ENCODE data around the gene RTBDN. TPM values are rescaled to one million over a fixed set of nuclear protein-coding genes. Genes with fewer than 3 reads are reported as not detected.

The RTBDN gene
- total RNA-seq: not detected

DNA sequence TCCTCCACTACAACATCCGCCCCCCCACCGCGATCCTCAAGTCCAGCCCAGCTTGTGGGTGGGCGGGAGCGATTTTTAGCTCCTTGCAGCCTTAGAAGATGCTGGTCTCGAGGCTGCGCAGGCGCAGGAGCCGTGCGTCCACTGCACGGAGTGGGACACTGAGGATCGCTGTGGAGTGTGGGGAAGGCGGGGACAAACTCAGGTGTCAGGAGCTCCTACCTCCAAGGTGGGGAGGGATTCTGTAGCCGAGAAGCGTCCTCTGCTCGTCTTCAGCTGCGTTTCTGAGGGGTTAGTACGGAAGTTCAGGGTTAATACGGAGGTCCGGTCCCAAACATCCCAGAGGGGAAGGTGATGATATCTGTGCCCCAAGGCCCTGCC lies at the start of gene RTBDN:
Gene RTBDN, minus strand, starts transcription at position 14 of the 378 bp plus-strand sequence. CDS start 4,600 bp downstream, outside the sequence.
- Mint-ChIP-seq H3K4me3 (peak within 1 kb of the TSS; percentile 42), H3K9me3 (no peaks in the 10 kb centered on the region), H3K36me3 (no peaks in the 10 kb centered on the region), H3K4me1 (ENCODE audit: low read depth) (peaks cover 25% of the 10 kb centered on the region), H3K27me3 (peaks cover 71% of the 10 kb centered on the region), H3K27ac (no peak within 1 kb of the TSS)
- ChIA-PET CTCF (interaction anchor here (0.9 to 1.5 kb wide), 4 partner anchors 10 to 72 kb away, joined by 3 to 6 read pairs (median 4); partner anchors contain the start of gene RNASEH2A), POLR2A (interaction anchor here (1.0 kb wide), 1 partner anchor 39 kb away, joined by 5 read pairs; no protein-coding TSS in a partner anchor)
- intact Hi-C loops (cut with micrococcal nuclease): no loop called here
- no peak for DNase-seq

DNA sequence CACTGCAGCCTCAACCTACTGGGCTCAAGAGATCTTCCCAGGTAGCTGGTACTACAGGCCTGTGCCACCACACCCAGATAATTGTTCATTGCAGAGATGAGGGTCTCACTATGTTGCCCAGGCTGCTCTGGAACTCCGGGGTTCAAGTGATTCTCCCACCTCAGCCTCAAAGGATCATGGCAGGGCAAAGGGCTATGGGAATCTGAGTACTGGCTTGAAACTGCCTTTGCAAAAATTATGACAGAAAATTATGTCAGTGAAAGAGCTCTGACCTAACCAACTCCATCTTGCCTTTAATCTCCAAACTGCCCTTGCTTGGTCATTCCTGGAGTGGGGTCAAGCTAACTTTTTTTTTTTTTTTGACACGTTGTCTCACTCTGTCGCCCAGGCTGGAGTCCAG lies 48.2 kb upstream of the RTBDN start:
- H3K9me3 Mint-ChIP-seq: peaks cover 9% of the 10 kb centered on the region

DNA sequence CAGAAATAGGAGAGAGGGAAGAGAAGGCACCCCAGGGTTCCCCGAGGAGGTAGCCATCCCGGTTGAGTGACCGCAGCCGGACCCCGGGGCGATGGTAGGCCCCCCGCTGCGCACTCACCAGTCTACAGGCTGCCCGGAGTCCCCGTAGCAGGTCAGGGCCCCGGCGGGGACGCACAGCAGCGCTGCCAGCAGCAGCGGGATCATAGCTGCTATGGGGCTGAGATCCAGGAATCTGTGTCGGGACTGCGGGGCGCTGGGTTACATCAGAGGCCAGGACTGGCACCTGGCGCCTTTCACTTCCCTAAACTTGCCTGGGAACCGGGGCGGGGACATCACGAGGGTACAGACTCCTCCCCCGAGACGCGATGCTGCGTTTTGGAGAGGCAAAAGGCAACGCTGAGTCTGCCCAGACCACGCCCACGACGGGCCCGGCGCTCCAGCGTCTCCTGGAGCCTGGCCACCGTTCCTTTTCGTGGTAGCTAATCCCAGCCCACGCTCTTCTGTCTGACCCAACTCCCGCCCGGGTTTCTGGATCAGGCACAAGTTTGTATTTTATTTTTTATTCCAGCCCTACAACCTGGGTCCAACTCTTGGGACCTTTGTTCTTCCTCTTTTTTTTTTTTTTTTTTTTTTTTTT lies 46.9 kb upstream of the RTBDN start, which contains the start of gene DNASE2:
Gene DNASE2, minus strand, starts transcription at position 278 of the 637 bp plus-strand sequence. Its CDS starts 74 bp downstream, at position 204.
- CTCF ChIA-PET: interaction anchor here (0.5 to 2.1 kb wide), 3 partner anchors 10 to 120 kb away, joined by 5 to 13 read pairs (median 6); partner anchors contain the start of gene GCDH
- Mint-ChIP-seq H3K4me3 (peak within 1 kb of the TSS; percentile 89), H3K27ac (peak within 1 kb of the TSS; percentile 86), H3K9me3 (peaks cover 9% of the 10 kb centered on the region), H3K36me3 (peaks cover 12% of the 10 kb centered on the region), H3K4me1 (ENCODE audit: low read depth) (peaks cover 24% of the 10 kb centered on the region), H3K27me3 (no peaks in the 10 kb centered on the region)
- POLR2A ChIA-PET: interaction anchor here (0.8 to 1.5 kb wide), 3 partner anchors 9 to 52 kb away, joined by 3 to 4 read pairs (median 3); partner anchors contain the start of genes FARSA and GCDH
- DNase-seq: peak; percentile 96
- intact Hi-C loops (cut with micrococcal nuclease): no loop called here

More for the DNA sequence above, 48.2 kb upstream of the RTBDN start:
- intact Hi-C loops (cut with micrococcal nuclease): no loop called here
- no peak for DNase-seq
- Mint-ChIP-seq H3K36me3 (peaks cover 12% of the 10 kb centered on the region), H3K27ac (no peak overlapping the region), H3K27me3 (no peaks in the 10 kb centered on the region), H3K4me1 (ENCODE audit: low read depth) (peaks cover 27% of the 10 kb centered on the region), H3K4me3 (peak overlapping the region; percentile 89)
- ChIA-PET CTCF (interaction anchor here (0.6 to 2.1 kb wide), 10 partner anchors 8 to 126 kb away, joined by 3 to 10 read pairs (median 3); partner anchors contain the start of gene GCDH), POLR2A (interaction anchor here (0.6 to 1.5 kb wide), 3 partner anchors 8 to 37 kb away, joined by 3 to 4 read pairs (median 3); partner anchors contain the start of gene GCDH)

- no peaks in the 10 kb centered on the region for H3K27me3 Mint-ChIP-seq
- ChIA-PET POLR2A (interaction anchor here (0.8 kb wide), 1 partner anchor 10 kb away, joined by 3 read pairs; the partner anchor contains the start of gene GCDH), CTCF (interaction anchor here (0.5 to 2.1 kb wide), 4 partner anchors 10 to 120 kb away, joined by 3 to 13 read pairs (median 6); partner anchors contain the start of gene GCDH)
- H3K4me1 Mint-ChIP-seq (ENCODE audit: low read depth): peaks cover 23% of the 10 kb centered on the region
- H3K9me3 Mint-ChIP-seq: peaks cover 9% of the 10 kb centered on the region
- H3K36me3 Mint-ChIP-seq: peaks cover 12% of the 10 kb centered on the region
- DNase-seq: peak; percentile 30
- H3K27ac Mint-ChIP-seq: peak overlapping the region; percentile 66
- intact Hi-C loops (cut with micrococcal nuclease): no loop called here
- peak overlapping the region; percentile 89 for H3K4me3 Mint-ChIP-seq
Measured at GRCh38 chr19:12880551-12881171, 46.3 kb upstream of the RTBDN start.

GRCh38 chr19:12875086-12875485 lies 40.7 kb upstream of the RTBDN start:
- CTCF ChIA-PET: interaction anchor here (0.8 to 1.1 kb wide), 2 partner anchors 10 to 114 kb away, joined by 3 read pairs; no protein-coding TSS in a partner anchor
- intact Hi-C loops (cut with micrococcal nuclease): no loop called here
- Mint-ChIP-seq H3K4me1 (ENCODE audit: low read depth) (peaks cover 9% of the 10 kb centered on the region), H3K4me3 (no peak overlapping the region), H3K36me3 (peaks cover 31% of the 10 kb centered on the region), H3K27ac (no peak overlapping the region), H3K27me3 (no peaks in the 10 kb centered on the region), H3K9me3 (peaks cover 6% of the 10 kb centered on the region)
- POLR2A ChIA-PET: no interaction called here
- DNase-seq: no peak

DNA sequence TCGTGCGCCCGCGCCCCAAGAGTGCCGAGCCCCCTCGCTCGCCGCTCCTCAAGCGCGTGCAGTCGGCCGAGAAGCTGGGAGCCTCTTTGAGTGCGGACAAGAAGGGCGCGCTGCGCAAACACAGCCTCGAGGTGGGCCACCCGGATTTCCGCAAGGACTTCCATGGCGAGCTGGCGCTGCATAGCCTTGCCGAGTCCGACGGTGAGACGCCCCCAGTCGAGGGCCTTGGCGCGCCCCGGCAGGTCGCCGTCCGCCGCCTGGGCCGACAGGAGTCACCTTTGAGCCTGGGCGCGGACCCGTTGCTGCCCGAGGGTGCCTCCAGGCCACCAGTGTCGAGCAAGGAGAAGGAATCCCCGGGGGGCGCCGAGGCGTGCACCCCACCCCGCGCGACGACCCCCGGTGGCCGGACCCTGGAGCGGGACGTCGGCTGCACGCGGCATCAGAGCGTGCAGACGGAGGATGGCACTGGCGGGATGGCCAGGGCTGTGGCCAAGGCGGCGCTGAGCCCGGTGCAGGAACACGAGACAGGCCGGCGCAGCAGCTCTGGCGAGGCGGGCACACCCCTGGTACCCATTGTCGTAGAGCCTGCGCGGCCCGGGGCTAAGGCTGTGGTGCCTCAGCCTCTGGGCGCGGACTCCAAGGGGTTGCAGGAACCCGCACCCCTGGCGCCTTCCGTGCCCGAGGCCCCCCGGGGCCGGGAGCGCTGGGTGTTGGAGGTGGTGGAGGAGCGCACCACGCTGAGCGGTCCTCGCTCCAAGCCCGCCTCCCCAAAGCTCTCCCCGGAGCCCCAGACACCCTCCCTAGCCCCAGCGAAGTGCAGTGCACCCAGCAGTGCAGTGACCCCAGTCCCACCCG lies 39.7 kb upstream of the RTBDN start:
- peaks cover 6% of the 10 kb centered on the region for H3K9me3 Mint-ChIP-seq
- peaks cover 29% of the 10 kb centered on the region for H3K36me3 Mint-ChIP-seq
- H3K27ac Mint-ChIP-seq: no peak overlapping the region
- ChIA-PET CTCF (interaction anchor here (0.8 to 1.9 kb wide), 3 partner anchors 11 to 26 kb away, joined by 3 to 10 read pairs (median 8); no protein-coding TSS in a partner anchor), POLR2A (interaction anchor here (1.1 to 1.6 kb wide), 3 partner anchors 11 to 40 kb away, joined by 5 to 6 read pairs (median 5); partner anchors contain the start of genes GCDH and RTBDN)
- H3K4me3 Mint-ChIP-seq: no peak overlapping the region
- DNase-seq: no peak
- peaks cover 5% of the 10 kb centered on the region for H3K4me1 Mint-ChIP-seq (ENCODE audit: low read depth)
- intact Hi-C loops (cut with micrococcal nuclease): no loop called here
- no peaks in the 10 kb centered on the region for H3K27me3 Mint-ChIP-seq

DNA sequence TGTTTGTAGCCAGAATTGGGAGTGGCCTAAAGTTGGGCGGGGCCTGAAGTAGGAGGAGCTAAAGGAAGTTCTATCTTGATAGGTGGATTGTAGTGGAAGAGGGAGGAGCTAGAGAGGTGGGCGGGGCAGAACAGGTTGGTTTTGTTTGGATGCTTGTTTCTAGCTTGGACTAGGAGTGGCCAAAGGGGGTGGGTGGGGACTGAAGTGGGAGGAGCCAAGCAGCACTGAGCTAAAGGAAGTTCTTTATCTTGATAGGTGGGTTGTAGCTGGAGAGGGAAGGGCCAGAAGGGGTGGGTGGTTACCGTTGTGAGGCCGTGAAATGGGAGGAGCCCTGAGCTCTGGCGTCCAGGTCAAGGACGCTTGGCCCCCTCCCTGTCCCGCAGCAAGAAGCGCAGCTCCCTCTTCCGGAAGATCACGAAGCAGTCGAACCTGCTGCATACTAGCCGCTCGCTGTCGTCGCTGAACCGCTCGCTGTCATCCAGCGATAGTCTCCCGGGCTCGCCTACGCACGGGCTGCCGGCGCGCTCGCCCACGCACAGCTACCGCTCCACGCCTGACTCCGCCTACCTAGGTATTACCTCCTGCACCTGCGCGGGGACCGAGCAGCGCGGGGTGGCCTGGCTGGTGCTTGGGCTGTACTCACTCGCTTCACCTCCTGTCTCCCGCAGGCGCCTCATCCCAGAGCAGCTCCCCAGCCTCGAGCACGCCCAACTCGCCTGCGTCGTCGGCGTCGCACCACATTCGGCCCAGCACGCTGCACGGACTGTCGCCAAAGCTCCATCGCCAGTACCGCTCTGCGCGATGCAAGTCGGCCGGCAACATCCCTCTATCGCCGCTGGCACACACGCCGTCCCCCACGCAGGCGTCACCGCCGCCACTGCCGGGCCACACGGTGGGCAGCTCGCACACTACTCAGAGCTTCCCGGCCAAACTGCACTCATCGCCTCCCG lies 38.8 kb upstream of the RTBDN start:
- CTCF ChIA-PET: interaction anchor here (0.8 to 1.9 kb wide), 5 partner anchors 9 to 116 kb away, joined by 3 to 10 read pairs (median 6); no protein-coding TSS in a partner anchor

GRCh38 chr19:12872255-12872654 lies 37.9 kb upstream of the RTBDN start:
- Mint-ChIP-seq H3K27ac (no peak overlapping the region), H3K4me1 (ENCODE audit: low read depth) (peaks cover 5% of the 10 kb centered on the region), H3K4me3 (no peak overlapping the region), H3K36me3 (peaks cover 21% of the 10 kb centered on the region), H3K9me3 (peaks cover 6% of the 10 kb centered on the region), H3K27me3 (peaks cover 2% of the 10 kb centered on the region)
- ChIA-PET CTCF (interaction anchor here (1.2 to 1.9 kb wide), 3 partner anchors 8 to 25 kb away, joined by 4 to 10 read pairs (median 8); no protein-coding TSS in a partner anchor), POLR2A (interaction anchor here (0.8 to 1.6 kb wide), 2 partner anchors 10 to 19 kb away, joined by 3 to 6 read pairs; partner anchors contain the start of gene GCDH)
- no peak for DNase-seq
- intact Hi-C loops (cut with micrococcal nuclease): no loop called here

More for the DNA sequence above, 38.8 kb upstream of the RTBDN start:
- peaks cover 25% of the 10 kb centered on the region for H3K36me3 Mint-ChIP-seq
- peak; percentile 81 for DNase-seq
- H3K4me1 Mint-ChIP-seq (ENCODE audit: low read depth): peaks cover 5% of the 10 kb centered on the region
- peaks cover 2% of the 10 kb centered on the region for H3K27me3 Mint-ChIP-seq
- POLR2A ChIA-PET: interaction anchor here (0.8 to 1.6 kb wide), 4 partner anchors 9 to 39 kb away, joined by 3 to 6 read pairs (median 5); partner anchors contain the start of genes GCDH and RTBDN
- H3K9me3 Mint-ChIP-seq: peaks cover 6% of the 10 kb centered on the region
- intact Hi-C loops (cut with micrococcal nuclease): no loop called here
- H3K27ac Mint-ChIP-seq: no peak overlapping the region
- H3K4me3 Mint-ChIP-seq: peak overlapping the region; percentile 35

DNA sequence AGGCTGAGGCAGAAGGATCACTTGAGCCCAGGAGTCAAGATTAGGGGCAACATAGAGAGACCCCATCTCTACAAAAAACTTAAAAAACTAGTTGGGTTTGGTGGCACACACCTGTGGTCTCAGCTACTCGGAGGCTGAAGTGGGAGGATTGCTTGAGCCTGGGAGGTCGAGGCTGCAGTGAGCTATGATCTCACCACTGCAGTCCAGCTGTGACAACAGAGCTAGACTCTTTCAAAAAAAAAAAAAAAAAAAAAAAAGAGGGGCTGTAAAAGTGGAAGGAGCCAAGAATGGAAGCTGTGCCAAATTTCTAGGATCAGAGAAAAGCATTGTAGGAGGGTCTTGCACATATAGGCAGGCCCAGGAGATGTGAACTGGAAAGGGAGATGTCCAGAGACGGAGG lies 37.3 kb upstream of the RTBDN start:
- intact Hi-C loops (cut with micrococcal nuclease): no loop called here
- H3K4me1 Mint-ChIP-seq (ENCODE audit: low read depth): peaks cover 9% of the 10 kb centered on the region
- H3K27me3 Mint-ChIP-seq: peaks cover 6% of the 10 kb centered on the region
- peaks cover 6% of the 10 kb centered on the region for H3K9me3 Mint-ChIP-seq
- no peak overlapping the region for H3K27ac Mint-ChIP-seq
- peaks cover 21% of the 10 kb centered on the region for H3K36me3 Mint-ChIP-seq
- no peak for DNase-seq
- ChIA-PET CTCF (no interaction called here), POLR2A (interaction anchor here (0.5 kb wide), 1 partner anchor 258 kb away, joined by 3 read pairs; no protein-coding TSS in a partner anchor)
- H3K4me3 Mint-ChIP-seq: no peak overlapping the region

- Mint-ChIP-seq H3K27ac (no peak overlapping the region), H3K27me3 (peaks cover 12% of the 10 kb centered on the region), H3K4me3 (no peak overlapping the region), H3K9me3 (peaks cover 6% of the 10 kb centered on the region), H3K4me1 (ENCODE audit: low read depth) (peaks cover 12% of the 10 kb centered on the region), H3K36me3 (peaks cover 16% of the 10 kb centered on the region)
- ChIA-PET POLR2A (no interaction called here), CTCF (interaction anchor here (1.0 kb wide), 1 partner anchor 97 kb away, joined by 3 read pairs; no protein-coding TSS in a partner anchor)
- peak; percentile 30 for DNase-seq
- intact Hi-C loops (cut with micrococcal nuclease): no loop called here
Measured at GRCh38 chr19:12868540-12869112, 34.2 kb upstream of the RTBDN start.
